ENCODE data around the gene RNF180. TPM values are rescaled to one million over a fixed set of nuclear protein-coding genes. Genes with fewer than 3 reads are reported as not detected.

The RNF180 gene
- total and polyA plus RNA-seq, 8 donors, result 1.2 to 15.4 (median 4.2) TPM

DNA sequence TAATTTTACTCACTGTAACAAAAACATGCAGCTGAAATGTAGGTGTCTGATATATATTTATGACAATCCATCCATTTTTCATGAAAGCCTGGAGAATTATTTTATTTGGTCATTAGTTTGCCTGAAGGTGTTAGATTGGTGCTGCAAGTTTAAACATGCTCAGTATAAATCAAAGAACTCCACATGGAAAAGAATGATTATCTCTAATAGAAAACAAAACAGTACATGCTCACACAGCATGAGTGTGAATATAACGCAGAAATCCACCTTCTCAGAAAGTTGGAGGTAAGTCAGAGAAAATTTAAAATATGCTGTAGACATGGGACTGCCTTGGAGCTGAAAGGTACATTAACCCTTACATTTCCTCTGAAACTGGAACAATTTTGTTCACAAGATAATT is 174.7 kb downstream of the RNF180 start:
- intact Hi-C loops (cut with DNase I; ENCODE audit: low total_unique reads), result no loop called here
- Histone ChIP-seq H3K4me3 (no peak overlapping the region), H3K27me3 (no peaks in the 10 kb centered on the region), H3K4me1 (no peaks in the 10 kb centered on the region), H3K9me3 (peaks cover 0 to 5% (median 2%) of the 10 kb centered on the region in 4 donors), H3K27ac (no peak overlapping the region), H3K36me3 (no peaks in the 10 kb centered on the region)
- TF ChIP-seq POLR2A (IDR thresholded peaks at IDR 0.05) (no peak), POLR2AphosphoS5 (IDR thresholded peaks at IDR 0.05) (no peak), EP300 (IDR thresholded peaks at IDR 0.05) (no peak)
- TF ChIP-seq, protein P1, sequence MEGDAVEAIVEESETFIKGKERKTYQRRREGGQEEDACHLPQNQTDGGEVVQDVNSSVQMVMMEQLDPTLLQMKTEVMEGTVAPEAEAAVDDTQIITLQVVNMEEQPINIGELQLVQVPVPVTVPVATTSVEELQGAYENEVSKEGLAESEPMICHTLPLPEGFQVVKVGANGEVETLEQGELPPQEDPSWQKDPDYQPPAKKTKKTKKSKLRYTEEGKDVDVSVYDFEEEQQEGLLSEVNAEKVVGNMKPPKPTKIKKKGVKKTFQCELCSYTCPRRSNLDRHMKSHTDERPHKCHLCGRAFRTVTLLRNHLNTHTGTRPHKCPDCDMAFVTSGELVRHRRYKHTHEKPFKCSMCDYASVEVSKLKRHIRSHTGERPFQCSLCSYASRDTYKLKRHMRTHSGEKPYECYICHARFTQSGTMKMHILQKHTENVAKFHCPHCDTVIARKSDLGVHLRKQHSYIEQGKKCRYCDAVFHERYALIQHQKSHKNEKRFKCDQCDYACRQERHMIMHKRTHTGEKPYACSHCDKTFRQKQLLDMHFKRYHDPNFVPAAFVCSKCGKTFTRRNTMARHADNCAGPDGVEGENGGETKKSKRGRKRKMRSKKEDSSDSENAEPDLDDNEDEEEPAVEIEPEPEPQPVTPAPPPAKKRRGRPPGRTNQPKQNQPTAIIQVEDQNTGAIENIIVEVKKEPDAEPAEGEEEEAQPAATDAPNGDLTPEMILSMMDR (IDR thresholded peaks at IDR 0.05), result no peak
- 56 to 73% (median 67%) methylated on average over 1 of the region's 1 CpG for WGBS, 5 donors
- DNase-seq, result no peak

DNA sequence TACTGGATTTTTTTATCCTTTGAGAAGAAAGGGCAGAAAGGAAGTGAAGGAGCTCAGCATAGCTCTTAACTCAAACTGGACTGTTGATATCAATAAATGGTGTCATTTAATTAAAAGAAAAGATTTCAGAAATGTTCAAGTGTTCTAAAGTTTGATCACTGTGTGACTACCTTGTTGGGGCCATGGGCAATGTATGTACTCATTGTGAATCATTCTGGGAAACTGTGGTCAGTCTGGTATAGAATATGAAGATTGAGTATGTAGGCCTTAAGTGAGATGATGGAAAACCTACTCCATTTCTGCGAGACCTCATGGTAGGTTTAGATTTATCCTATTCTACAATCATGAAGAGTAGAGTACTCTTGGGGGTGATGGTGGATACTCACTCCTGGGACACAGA is 175.7 kb downstream of the RNF180 start:
- intact Hi-C loops (cut with DNase I; ENCODE audit: low total_unique reads), result no loop called here
- TF ChIP-seq POLR2AphosphoS5 (IDR thresholded peaks at IDR 0.05), result no peak
- no peak for TF ChIP-seq POLR2A (IDR thresholded peaks at IDR 0.05)
- TF ChIP-seq, protein P1 (IDR thresholded peaks at IDR 0.05), result no peak
- TF ChIP-seq EP300 (IDR thresholded peaks at IDR 0.05), result no peak
- Histone ChIP-seq H3K4me3 (no peak overlapping the region), H3K9me3 (peaks cover 0 to 5% (median 2%) of the 10 kb centered on the region in 4 donors), H3K27ac (no peak overlapping the region), H3K36me3 (no peaks in the 10 kb centered on the region), H3K4me1 (no peaks in the 10 kb centered on the region), H3K27me3 (no peaks in the 10 kb centered on the region)
- 95 to 100% (median 100%) methylated on average over 1 of the region's 1 CpG for WGBS, 5 donors
- DNase-seq, result no peak

GRCh38 chr5:64344501-64344900 is 178.9 kb downstream of the RNF180 start:
- Histone ChIP-seq H3K36me3 (no peaks in the 10 kb centered on the region), H3K9me3 (peaks cover 0 to 5% (median 2%) of the 10 kb centered on the region in 4 donors), H3K27ac (no peak overlapping the region), H3K4me1 (no peaks in the 10 kb centered on the region), H3K4me3 (no peak overlapping the region), H3K27me3 (no peaks in the 10 kb centered on the region)
- WGBS, 5 donors, result 87 to 93% (median 91%) methylated on average over 1 of the region's 1 CpG
- DNase-seq, result no peak
- intact Hi-C loops (cut with DNase I; ENCODE audit: low total_unique reads), result no loop called here
- TF ChIP-seq EP300 (IDR thresholded peaks at IDR 0.05), result no peak
- no peak for TF ChIP-seq POLR2A (IDR thresholded peaks at IDR 0.05)
- no peak for TF ChIP-seq POLR2AphosphoS5 (IDR thresholded peaks at IDR 0.05)
- TF ChIP-seq, protein P1 (IDR thresholded peaks at IDR 0.05), result no peak

GRCh38 chr5:64347309-64347708 is 181.7 kb downstream of the RNF180 start:
- peak in 1 of 2 donors; percentile 45 for DNase-seq
- no peak overlapping the region for H3K27ac ChIP-seq
- intact Hi-C loops (cut with DNase I; ENCODE audit: low total_unique reads), result no loop called here
- peaks cover 0 to 5% (median 2%) of the 10 kb centered on the region in 4 donors for H3K9me3 ChIP-seq
- H3K36me3 ChIP-seq, result no peaks in the 10 kb centered on the region
- H3K4me3 ChIP-seq, result no peak overlapping the region
- H3K27me3 ChIP-seq, result no peaks in the 10 kb centered on the region
- no peaks in the 10 kb centered on the region for H3K4me1 ChIP-seq
- TF ChIP-seq, protein P1 (IDR thresholded peaks at IDR 0.05), result no peak
- TF ChIP-seq POLR2AphosphoS5 (IDR thresholded peaks at IDR 0.05) (no peak), EP300 (IDR thresholded peaks at IDR 0.05) (no peak), POLR2A (IDR thresholded peaks at IDR 0.05) (no peak)
